PC-9 (cell line): Measurements from ENCODE around the gene RAB22A.

Experiments used
- CTCF ChIP-seq: fragments of 200-600 bp; sonication (generic); conservative IDR thresholded peaks from 2 replicates; pipeline ENCODE4 v1.6.1; 2017; ENCODE audit warnings: mixed run types, antibody characterized with exemption, mild to moderate bottlenecking, moderate library complexity
- EZH2 ChIP-seq: fragments of 200-600 bp; sonication (generic); IDR thresholded peaks from 2 replicates; pipeline ENCODE4 v1.8.0; 2017; ENCODE audit warnings: antibody characterized with exemption, low read depth

- no peak for TF ChIP-seq CTCF
- TF ChIP-seq EZH2: no peak
Measured at GRCh38 chr20:58377017-58377416, 67.5 kb downstream of the RAB22A start.
